ENCODE data around the gene ALKBH5.

Gene ALKBH5

DNA sequence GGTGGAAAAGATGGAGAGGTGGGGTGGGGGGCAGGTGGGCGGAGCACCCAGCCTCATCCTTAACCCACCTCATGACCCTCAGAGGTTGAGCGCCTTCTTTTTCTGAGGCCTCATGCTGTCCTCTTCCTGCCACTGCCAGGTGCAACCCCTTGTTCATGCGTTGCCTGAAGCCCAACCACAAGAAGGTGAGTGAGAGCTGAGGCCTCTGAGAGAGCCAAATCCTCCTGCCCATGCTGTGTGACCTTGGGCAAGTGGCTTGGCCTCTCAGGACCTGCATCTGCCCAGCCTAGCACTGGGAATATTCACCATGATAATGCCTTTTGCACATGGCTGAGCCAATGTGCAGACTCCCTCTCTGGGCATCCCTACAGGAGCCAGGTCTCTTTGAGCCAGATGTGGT is 43.0 kb upstream of the ALKBH5 start:
- no peak for DNase-seq (ENCODE audit: low read depth)
- no peak overlapping the region for H3K4me3 ChIP-seq (ENCODE audit: low read length)
- TF ChIP-seq, protein P1, sequence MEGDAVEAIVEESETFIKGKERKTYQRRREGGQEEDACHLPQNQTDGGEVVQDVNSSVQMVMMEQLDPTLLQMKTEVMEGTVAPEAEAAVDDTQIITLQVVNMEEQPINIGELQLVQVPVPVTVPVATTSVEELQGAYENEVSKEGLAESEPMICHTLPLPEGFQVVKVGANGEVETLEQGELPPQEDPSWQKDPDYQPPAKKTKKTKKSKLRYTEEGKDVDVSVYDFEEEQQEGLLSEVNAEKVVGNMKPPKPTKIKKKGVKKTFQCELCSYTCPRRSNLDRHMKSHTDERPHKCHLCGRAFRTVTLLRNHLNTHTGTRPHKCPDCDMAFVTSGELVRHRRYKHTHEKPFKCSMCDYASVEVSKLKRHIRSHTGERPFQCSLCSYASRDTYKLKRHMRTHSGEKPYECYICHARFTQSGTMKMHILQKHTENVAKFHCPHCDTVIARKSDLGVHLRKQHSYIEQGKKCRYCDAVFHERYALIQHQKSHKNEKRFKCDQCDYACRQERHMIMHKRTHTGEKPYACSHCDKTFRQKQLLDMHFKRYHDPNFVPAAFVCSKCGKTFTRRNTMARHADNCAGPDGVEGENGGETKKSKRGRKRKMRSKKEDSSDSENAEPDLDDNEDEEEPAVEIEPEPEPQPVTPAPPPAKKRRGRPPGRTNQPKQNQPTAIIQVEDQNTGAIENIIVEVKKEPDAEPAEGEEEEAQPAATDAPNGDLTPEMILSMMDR (conservative IDR thresholded peaks at IDR 0.05; ENCODE audit: low read depth, low read length): no peak

DNA sequence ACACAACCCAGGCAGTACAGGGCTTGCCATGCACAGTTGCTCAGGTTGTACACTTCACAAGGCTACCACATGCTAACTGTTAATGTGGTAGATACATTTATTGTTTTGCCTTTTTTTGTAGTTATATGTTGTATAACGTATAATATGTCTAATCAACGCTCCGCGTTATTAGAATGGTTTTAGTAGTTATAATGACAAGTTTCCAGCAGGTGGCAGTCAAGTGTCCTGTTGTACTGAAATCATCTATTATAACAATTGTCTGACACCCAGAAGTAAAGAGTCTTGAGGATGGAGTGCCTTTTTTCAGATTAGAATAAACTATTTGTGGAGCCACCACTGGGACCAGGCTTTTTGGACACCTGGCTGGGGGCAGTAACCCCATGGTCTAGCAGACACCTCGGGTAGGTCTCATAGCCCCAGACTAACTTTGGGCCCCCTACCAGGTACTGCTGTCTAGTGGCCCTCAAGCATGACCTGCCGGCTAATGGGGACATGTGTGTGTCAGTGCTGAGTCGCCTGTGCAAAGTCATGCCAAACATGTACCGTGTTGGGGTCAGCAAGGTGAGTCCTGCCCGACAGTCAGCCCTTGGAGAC is 42.3 kb upstream of the ALKBH5 start:
- DNase-seq (ENCODE audit: low read depth): no peak
- TF ChIP-seq, protein P1 (conservative IDR thresholded peaks at IDR 0.05; ENCODE audit: low read depth, low read length): peak; percentile 62
- H3K4me3 ChIP-seq (ENCODE audit: low read length): no peak overlapping the region

DNA sequence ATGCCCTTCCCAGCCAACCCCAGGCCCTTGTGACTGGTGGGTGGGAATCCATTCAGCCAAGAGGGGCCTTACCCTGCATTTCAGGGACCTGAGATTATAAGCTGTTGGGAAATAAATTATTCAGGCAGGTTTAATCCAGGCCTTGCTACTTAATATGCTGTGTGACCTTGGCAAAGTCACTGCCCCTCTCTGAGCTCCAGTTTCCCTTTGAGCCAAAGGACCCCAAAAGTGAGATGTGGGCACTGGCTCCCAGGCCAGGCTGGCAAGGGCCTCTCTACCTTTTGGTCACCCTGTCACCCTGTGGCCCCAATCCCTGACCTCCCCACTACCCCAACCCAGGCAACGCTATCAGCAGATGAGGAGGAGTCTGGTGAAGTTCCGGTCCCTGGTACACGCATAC is 41.2 kb upstream of the ALKBH5 start:
- TF ChIP-seq, protein P1 (conservative IDR thresholded peaks at IDR 0.05; ENCODE audit: low read depth, low read length): no peak
- DNase-seq (ENCODE audit: low read depth): no peak
- no peak overlapping the region for H3K4me3 ChIP-seq (ENCODE audit: low read length)

DNA sequence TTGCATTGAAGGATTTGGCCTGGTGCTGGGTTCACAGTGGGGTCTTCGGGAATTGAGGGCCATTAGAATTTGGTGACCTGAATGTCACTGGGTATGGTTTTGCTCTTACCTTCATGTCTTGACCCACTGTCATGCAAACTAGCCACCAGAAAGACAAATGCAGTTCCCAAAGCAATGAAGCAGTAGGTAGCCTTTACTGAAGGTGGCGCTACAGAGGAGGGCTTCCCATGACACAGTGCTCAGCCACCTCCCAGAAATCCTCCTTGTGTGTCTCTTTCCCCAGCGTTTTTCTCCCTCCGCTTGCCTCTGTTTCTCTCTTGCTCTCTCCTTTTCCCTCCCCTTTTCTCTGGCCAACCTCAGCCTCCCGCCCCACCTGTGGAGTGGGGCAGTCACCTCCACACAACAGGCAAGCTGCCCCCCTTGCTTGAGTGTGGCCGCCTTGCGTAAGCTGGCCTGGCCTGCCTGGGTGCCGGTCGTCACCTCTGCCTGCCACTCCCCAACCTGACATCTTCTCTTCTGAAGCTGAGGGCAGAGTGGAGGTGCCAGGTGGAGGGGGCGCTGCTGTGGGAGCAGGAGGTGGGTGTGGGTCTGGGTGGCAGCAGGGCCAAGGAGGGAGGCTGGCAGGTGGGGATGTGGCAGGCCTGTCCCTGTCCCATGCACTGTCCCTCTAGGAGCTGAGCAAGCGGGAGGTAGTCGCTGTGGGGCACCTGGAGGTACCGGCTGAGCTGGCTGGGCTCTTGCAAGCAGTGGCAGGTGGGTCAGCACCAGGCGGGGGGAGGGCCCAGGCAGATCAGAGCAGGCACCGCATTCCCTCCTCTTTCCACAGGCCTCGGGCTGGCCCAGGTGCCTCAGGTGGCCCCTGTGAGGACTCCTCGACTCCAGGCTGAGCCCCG is 40.3 kb upstream of the ALKBH5 start:
- TF ChIP-seq, protein P1 (conservative IDR thresholded peaks at IDR 0.05; ENCODE audit: low read depth, low read length): peak; percentile 67
- no peak for DNase-seq (ENCODE audit: low read depth)
- H3K4me3 ChIP-seq (ENCODE audit: low read length): no peak overlapping the region

DNA sequence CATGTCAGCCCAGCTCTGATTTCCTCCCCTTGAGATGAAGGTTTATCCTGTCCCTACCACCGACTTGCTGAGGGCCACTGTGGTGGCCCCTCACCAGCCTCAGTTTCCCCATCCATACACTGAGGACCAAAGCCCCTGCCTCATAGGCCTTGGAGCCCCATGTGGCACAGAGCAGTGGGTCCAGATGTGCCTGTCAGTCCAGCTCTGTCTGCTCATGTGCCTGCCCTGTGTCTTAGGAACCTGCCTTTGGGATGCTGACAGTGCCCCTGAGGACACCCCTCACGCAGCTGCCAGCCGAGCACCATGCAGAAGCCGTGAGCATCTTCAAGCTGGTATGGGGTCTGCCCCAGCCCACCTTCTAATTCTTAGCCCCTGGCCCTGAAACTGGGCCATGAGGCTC is 39.4 kb upstream of the ALKBH5 start:
- DNase-seq (ENCODE audit: low read depth): no peak
- TF ChIP-seq, protein P1 (conservative IDR thresholded peaks at IDR 0.05; ENCODE audit: low read depth, low read length): no peak
- H3K4me3 ChIP-seq (ENCODE audit: low read length): no peak overlapping the region

DNA sequence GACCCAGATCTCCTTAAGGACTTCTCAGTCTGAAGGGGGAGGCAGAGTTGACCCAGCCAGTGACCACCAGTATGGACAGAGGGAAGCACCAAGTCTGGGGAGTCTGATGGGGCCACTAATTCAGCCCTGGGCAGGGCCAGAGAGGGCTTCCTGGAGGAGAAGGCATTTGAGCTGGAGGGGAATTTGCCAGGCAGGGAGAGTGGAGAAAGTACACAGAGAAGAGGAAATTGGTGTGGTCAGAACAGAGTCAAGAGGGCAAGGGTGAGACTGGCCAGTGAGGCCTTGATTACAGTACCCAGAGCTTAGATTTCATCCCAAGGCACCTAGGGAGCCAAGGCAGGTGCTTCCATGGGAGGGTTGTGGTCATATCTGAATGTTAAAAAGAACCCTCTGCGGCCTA is 38.8 kb upstream of the ALKBH5 start:
- no peak for DNase-seq (ENCODE audit: low read depth)
- TF ChIP-seq, protein P1 (conservative IDR thresholded peaks at IDR 0.05; ENCODE audit: low read depth, low read length): no peak
- no peak overlapping the region for H3K4me3 ChIP-seq (ENCODE audit: low read length)

DNA sequence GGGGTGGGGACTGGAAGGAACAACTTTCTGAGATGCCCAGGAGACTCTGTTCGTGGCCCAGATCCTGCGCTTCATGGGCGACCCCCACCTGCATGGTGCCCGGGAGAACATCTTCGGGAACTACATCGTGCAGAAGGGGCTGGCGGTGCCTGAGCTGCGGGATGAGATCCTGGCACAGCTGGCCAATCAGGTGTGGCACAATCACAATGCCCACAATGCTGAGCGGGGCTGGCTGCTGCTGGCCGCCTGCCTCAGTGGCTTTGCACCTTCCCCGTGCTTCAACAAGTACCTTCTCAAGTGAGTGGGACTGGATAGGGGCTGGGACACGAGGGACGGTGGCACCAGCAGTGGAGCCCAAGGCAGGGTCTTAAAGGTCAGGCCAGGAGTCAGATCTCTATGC is 37.8 kb upstream of the ALKBH5 start:
- H3K4me3 ChIP-seq (ENCODE audit: low read length): no peak overlapping the region
- TF ChIP-seq, protein P1 (conservative IDR thresholded peaks at IDR 0.05; ENCODE audit: low read depth, low read length): no peak
- no peak for DNase-seq (ENCODE audit: low read depth)
